Activated CD8-positive, alpha-beta memory T cell treated with anti-CD3 and anti-CD28 coated beads, Interleukin-2, amount 50 U/mL, for 1 hour (primary cell): ENCODE data around the gene PDK3.

Source experiments
- DNase-seq: peaks from one replicate; pipeline ENCODE4 v3.0.0-alpha.2; 2020; ENCODE audit errors: extremely low read depth

Gene PDK3

GRCh38 chrX:24464836-24465531 is at the start of gene PDK3:
Gene PDK3, plus strand, starts transcription at chrX:24465286. Its CDS starts 170 bp downstream, at chrX:24465456.
- DNase-seq = peak; percentile 68

DNA sequence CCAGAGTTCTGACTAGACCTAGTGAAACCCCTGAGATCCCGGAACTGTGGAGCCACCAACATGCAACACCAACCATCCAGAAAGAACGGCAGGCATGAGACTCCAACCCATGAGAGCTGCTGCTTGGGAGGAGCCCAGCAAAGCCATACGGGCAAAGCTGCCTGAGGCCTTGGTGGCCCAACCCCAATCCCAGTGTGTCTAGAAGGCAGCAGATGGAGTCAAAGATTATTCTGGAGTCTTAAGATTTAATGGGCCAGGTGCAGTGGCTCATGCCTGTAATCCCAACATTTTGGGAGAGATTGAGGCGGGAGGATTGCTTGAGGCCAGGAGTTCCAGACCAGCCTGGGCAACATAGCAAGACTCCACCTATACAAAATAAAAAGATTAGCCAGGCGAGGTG is 49.2 kb upstream of the PDK3 start:
- DNase-seq = no peak

GRCh38 chrX:24423960-24424359 is 41.1 kb upstream of the PDK3 start:
- DNase-seq = no peak

GRCh38 chrX:24424948-24425347 is 40.1 kb upstream of the PDK3 start:
- DNase-seq = no peak

- DNase-seq = no peak
These were observed 39.3 kb upstream of the PDK3 start for GRCh38 chrX:24425806-24426205.

GRCh38 chrX:24426340-24426913 is 38.7 kb upstream of the PDK3 start:
- DNase-seq = no peak

DNA sequence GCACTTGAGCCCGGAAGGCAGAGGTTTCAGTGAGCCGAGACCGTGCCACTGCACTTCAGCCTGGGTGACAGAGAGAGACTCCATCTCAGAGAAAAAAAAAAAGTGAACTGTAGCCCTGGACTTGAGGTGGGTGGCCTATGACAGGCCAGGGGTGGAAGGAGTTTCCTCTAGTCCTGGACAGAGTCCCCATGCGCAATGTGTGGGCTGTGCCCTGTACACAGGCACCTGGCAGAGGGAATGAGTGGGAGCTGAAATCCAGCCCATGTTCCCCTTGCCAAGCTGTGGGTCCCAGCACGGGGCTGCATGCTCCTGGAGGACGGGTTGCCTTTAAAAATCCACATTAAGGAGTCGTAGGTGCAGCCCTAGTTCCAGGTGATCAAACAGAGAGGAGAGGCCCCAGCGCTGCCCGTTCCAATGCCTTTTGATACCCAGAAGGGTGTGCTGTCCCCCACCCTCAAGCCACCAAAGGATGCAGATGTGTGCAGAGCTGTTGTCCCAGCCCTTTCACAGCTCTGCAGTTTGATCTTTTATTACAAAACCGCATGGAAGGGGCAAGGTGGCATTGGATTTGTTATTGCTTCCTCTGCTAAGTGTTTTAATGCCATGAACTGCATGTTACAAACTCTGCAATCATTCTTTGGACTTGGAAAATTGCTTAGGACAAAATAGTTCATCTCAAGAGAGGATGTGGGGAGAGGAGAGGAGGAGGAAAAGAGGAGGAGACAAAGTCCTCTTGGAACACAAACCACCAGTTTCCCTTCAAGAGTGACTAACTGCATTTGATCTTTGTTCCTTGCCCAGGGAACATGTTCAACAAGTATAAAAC is 38.0 kb upstream of the PDK3 start:
- no peak for DNase-seq

DNA sequence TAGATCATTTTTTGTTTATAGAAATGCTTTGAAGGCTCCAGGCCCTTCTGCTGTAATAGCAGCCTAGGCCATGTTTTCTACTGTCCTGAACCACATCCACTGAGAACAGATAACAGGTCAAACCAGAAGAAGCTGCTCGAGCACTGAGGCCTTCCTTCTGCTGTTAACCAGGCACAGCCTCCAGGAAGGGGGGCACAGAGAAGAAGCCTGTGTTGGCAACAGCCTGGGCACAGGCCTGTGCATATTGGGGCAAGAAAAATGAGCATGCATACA is 37.4 kb upstream of the PDK3 start:
- no peak for DNase-seq

DNA sequence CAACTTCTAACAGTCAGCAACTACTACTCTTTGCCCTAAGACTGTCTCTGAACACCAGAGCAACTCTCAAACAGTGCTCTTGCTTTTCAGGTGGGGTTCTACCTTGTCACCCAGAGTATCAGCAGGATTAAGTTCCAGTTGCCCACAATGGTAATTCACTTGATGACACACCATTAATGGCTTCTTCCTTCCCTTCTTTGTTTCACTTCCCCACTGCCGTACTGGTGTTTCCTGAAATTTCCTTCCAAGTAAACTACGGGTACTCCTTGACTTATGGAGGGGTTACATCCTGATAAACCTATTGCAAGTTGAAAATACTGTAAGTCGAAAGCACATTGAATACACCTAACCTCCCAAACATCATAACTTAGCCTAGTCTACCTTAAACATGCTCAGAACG is 36.6 kb upstream of the PDK3 start:
- DNase-seq = no peak

GRCh38 chrX:24435060-24435459 is 30.0 kb upstream of the PDK3 start:
- no peak for DNase-seq

- no peak for DNase-seq
These were observed 21.2 kb upstream of the PDK3 start for GRCh38 chrX:24443918-24444317.

GRCh38 chrX:24444645-24445044 is 20.4 kb upstream of the PDK3 start:
- no peak for DNase-seq

GRCh38 chrX:24448762-24449250 is 16.3 kb upstream of the PDK3 start:
- no peak for DNase-seq

- DNase-seq = no peak
These were observed 2.0 kb upstream of the PDK3 start for GRCh38 chrX:24463077-24463476.

DNA sequence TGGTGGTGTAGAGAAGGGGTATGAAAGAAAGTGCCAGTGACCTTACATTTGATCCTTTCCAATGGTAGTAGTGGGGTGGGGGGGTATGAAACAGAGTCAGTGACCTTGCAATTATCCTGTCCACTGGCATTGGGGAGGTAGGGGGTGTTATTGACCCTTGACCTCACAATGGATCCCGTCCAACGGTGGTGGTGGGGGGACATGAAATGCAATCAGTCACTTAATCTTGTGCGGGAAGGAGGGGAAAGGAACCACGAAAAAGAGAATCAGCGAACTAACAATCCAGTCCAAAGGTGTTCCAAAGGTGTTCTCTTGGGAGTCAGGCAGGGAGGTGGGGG is 619 bp upstream of the PDK3 start:
- DNase-seq = no peak

- DNase-seq = no peak
These were observed 413 bp downstream of the PDK3 start for GRCh38 chrX:24465532-24465865.

DNA sequence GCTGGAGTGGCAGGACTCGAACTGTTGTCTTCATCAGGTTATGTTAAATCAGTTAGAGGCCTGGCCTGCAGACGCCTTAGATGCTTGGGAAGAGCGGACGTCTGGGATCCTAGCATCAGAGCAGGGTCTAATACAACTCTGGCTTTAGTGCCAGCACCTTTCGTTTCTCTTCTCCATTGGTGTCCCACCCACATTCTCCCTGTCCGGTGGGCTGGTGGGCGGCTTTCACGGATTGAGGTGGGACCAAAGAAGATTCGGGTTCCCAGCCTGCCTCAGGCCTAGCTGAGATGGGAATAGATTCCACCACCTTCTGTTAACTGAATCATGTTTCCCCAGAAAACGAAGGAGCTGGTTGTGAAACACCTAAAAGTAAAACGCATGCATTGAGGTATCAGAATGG is 939 bp downstream of the PDK3 start:
- DNase-seq = no peak

GRCh38 chrX:24468245-24468644 is 3.2 kb downstream of the PDK3 start:
- DNase-seq = no peak

GRCh38 chrX:24471808-24472207 is 6.7 kb downstream of the PDK3 start:
- no peak for DNase-seq

- no peak for DNase-seq
These were observed 10.4 kb downstream of the PDK3 start for GRCh38 chrX:24475480-24475879.

GRCh38 chrX:24478509-24478908 is 13.4 kb downstream of the PDK3 start:
- no peak for DNase-seq

- peak; percentile 57 for DNase-seq
These were observed 14.8 kb downstream of the PDK3 start for GRCh38 chrX:24479924-24480323.

DNA sequence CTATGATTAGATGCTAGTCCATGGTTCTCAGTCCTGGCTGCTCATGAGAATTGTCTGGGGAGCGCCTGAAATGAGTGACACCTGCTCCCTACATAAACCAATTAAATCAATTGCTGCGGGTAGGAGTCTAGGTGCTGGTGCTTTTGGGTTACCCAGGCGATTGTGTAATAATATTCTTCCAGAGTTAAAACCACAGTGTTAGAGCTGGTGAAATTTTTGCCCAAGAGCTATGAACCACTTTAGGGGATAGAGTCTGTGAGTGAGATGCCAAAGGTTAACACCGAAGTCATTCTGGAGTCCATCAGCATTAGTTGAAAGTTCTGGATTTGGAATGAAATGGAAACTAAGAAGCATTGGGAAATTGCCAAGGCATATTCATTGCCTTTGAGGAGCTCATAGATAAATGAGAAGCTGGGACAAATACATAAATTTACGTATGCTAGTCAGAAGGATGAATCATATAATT is 15.3 kb downstream of the PDK3 start:
- no peak for DNase-seq
